Upper lobe of right lung (tissue), 1 donor: ENCODE results near the gene CNBD2. TPM values are rescaled to one million over a fixed set of nuclear protein-coding genes. Genes with fewer than 3 reads are reported as not detected.

Source experiments
- ATAC-seq: fragments of 200-7000 bp; cut with Tn5 transposase; one replicate; pipeline ENCODE4 v1.9.1; 2020; ENCODE audit warnings: mild to moderate bottlenecking, moderate library complexity
- DNase-seq: peaks from one replicate; pipeline ENCODE4 v3.0.0-alpha.2; 2020
- H3K27ac ChIP-seq: fragments of 200-600 bp; one replicate; pipeline ENCODE4 v1.8.0; 2022
- H3K27me3 ChIP-seq: fragments of 200-600 bp; one replicate; pipeline ENCODE4 v1.8.0; 2022; ENCODE audit warnings: mild to moderate bottlenecking
- H3K36me3 ChIP-seq: fragments of 200-600 bp; one replicate; pipeline ENCODE4 v1.8.0; 2022
- H3K4me1 ChIP-seq: fragments of 200-600 bp; one replicate; pipeline ENCODE4 v1.8.0; 2022
- H3K4me3 ChIP-seq: fragments of 200-600 bp; one replicate; pipeline ENCODE4 v1.8.0; 2022; ENCODE audit warnings: mild to moderate bottlenecking
- H3K9me3 ChIP-seq: fragments of 200-600 bp; one replicate; pipeline ENCODE4 v1.8.0; 2022
- CTCF ChIP-seq: fragments of 200-600 bp; IDR thresholded peaks from one replicate; pipeline ENCODE4 v1.8.0; 2022; ENCODE audit warnings: antibody characterized with exemption
- intact Hi-C: fragments of 100-400 bp; cut with DNase I; formaldehyde crosslinking; loops from one replicate; pipeline ENCODE4 v1.11.0; 2022
- total RNA-seq: library from RNA; stranded (reverse); fragmentation: NEBNext Ultra II Directional; extraction: Animal tissue kit (Norgen Biotek cat#: 25700); gene quantifications from one replicate; pipeline ENCODE4 v1.2.1, GENCODE V29; 2021
- donor health status: DM: no; HTN: yes; CAD: no; lungs with severe emphysema.

The CNBD2 gene
- total RNA-seq, 1 donor from 2014 or later = 3.4 TPM

- no peaks in the 10 kb centered on the region for H3K27me3 ChIP-seq
- no peak overlapping the region for H3K27ac ChIP-seq
- DNase-seq (no peak), ATAC-seq (peak; percentile 87)
- H3K4me3 ChIP-seq = no peak overlapping the region
- TF ChIP-seq CTCF = no peak
- no peaks in the 10 kb centered on the region for H3K36me3 ChIP-seq
- H3K4me1 ChIP-seq = peaks cover 8% of the 10 kb centered on the region
- intact Hi-C loops = no loop called here
- no peaks in the 10 kb centered on the region for H3K9me3 ChIP-seq
Measured at GRCh38 chr20:36004045-36004444, 35.7 kb downstream of the CNBD2 start.

GRCh38 chr20:36008461-36009035, 40.2 kb downstream of the CNBD2 start:
- intact Hi-C loops = no loop called here
- no peak for TF ChIP-seq CTCF
- no peak overlapping the region for H3K4me3 ChIP-seq
- H3K27ac ChIP-seq = no peak overlapping the region
- DNase-seq = no peak
- no peaks in the 10 kb centered on the region for H3K9me3 ChIP-seq
- H3K4me1 ChIP-seq = peaks cover 12% of the 10 kb centered on the region
- peak; percentile 58 for ATAC-seq
- H3K27me3 ChIP-seq = no peaks in the 10 kb centered on the region
- no peaks in the 10 kb centered on the region for H3K36me3 ChIP-seq

DNA sequence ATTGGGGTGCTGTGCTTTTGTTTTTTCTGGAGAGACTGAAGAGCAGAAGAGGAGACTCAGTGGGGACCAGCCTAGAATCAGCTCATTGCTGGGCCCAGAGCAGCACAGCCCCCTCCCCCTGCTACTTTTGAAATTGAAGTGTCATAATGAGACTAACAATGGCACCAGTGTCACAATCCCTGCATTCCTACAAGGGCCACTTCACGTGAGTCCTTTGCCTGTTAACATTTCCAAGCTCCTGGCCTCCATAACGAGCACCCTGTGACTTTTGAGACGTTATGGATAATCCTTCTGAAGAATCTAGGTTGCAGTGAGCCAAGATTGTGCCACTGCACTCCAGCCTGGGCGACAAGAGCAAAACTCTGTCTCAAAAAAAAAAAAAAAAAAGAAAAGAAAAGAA, 41.7 kb downstream of the CNBD2 start:
- H3K36me3 ChIP-seq = no peaks in the 10 kb centered on the region
- ATAC-seq = peak; percentile 80
- no peaks in the 10 kb centered on the region for H3K9me3 ChIP-seq
- no peak for TF ChIP-seq CTCF
- H3K4me3 ChIP-seq = no peak overlapping the region
- peaks cover 12% of the 10 kb centered on the region for H3K4me1 ChIP-seq
- no peaks in the 10 kb centered on the region for H3K27me3 ChIP-seq
- no peak for DNase-seq
- no peak overlapping the region for H3K27ac ChIP-seq
- intact Hi-C loops = no loop called here

- Histone ChIP-seq H3K27me3 (no peaks in the 10 kb centered on the region), H3K27ac (no peak overlapping the region), H3K9me3 (no peaks in the 10 kb centered on the region), H3K4me3 (no peak overlapping the region), H3K4me1 (peaks cover 12% of the 10 kb centered on the region), H3K36me3 (no peaks in the 10 kb centered on the region)
- intact Hi-C loops = no loop called here
- no peak for TF ChIP-seq CTCF
- ATAC-seq (no peak), DNase-seq (no peak)
Measured at GRCh38 chr20:36010825-36011224, 42.4 kb downstream of the CNBD2 start.

DNA sequence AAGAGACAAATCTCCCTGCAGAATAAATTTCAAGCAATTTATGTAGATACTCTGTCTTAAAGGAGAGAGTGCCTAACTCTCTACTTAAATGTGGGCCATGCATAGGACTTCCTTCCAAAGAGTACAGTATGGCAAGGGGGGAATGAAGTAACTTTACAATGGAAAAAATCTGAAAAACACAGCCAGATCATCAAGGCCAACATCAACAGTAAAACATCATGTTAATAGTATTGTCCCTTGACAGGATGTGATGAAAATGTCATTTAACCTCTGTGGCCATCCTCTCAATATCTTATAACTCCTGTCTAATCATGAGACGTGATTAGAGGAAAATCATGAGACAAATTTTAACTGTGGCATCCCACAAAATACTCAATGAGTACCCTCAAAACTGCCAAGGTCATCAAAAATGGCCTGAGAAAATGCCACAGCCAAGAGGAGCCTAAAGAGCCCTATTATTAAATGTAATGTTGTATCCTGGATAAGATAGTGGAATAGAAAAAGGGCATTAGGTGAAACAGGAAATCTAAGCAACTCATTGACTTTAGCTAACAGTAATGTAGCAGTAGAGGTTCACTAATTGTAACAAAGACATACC, 47.5 kb downstream of the CNBD2 start:
- Histone ChIP-seq H3K4me3 (no peak overlapping the region), H3K27me3 (no peaks in the 10 kb centered on the region)
- no peak for ATAC-seq

More for the DNA sequence above, 47.5 kb downstream of the CNBD2 start:
- Histone ChIP-seq H3K27ac (no peak overlapping the region), H3K4me1 (peaks cover 19% of the 10 kb centered on the region), H3K36me3 (no peaks in the 10 kb centered on the region), H3K9me3 (no peaks in the 10 kb centered on the region)
- DNase-seq = no peak
- no peak for TF ChIP-seq CTCF
- intact Hi-C loops = no loop called here
